Stimulated activated CD4-positive, alpha-beta T cell treated with anti-CD3 and anti-CD28 coated beads, Interleukin-1b, Interleukin-23, amount 100 ng/mL, for 48 hours (primary cell): ENCODE measurements around the gene CSKMT.
"Not testable (repeated sequence)": the region's sequence is repeated elsewhere in the genome, so short reads cannot be mapped to it uniquely, and the experiment has no call there.

Experiments used
- DNase-seq: peaks from one replicate; pipeline ENCODE4 v3.0.0-alpha.2; 2020

CSKMT gene

DNA sequence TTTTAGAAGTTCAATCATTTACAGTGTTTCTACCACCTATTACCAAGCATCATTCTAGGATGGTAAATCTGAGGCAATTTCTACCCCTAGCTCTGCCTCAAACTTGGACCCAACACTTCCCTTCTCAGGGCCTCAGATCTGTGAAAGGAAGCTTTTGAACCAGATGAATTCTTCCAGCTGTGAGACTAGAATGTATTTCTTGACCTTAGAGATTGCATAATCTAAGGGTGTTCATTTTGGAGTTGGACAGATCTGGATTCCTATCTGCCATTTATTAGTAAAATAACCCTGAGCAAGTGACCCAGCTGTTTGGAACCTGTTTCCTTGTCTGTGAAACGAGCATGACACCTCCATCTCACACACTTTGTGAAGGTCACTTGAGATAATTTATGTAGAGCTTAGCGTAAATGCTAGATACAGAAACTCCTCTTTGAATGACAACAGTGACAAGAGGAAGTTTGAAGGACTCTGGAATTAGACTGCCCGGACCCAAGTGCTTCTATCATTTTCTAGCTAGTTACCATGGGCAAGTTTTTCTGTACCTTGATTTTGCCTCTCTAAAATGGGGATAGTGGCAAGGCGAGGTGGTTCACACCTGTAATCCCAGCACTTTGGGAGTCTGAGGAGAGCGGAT lies 8.2 kb upstream of the CSKMT start:
- DNase-seq, result no peak

DNA sequence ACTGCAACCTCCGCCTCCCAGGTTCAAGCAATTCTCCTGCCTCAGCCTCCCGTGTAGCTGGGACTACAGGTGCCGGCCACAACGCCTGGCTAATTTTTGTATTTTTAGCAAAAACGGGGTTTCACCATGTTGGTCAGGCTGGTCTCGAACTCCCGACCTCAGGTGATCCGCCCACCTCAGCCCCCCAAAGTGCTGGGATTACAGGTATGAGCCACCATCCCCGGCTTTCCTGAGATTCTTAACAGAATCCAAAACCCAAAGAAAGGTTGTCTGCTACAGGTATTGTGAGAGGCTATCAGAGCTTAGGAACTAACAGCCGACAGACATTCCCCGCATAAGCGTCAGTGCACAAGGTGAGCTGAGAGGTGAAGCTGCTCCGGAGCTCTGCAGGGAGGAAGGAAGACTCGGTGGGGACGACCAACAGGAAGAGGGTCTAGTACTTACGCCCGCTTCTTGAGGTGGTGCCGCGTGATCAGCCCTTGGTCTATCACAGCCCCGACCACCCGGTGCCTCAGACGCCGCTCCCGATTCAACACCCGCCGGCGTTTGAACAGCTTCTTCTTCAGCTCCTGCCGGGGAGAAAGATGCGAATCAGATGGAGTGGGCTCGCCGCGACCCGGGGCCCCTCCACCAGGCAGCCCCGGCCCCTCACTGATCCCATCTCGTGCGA lies 572 bp upstream of the CSKMT start:
- peak; percentile 63 for DNase-seq

- peak; percentile 54 for DNase-seq
These were observed 617 bp downstream of the CSKMT start for GRCh38 chr11:62665599-62666258.

DNA sequence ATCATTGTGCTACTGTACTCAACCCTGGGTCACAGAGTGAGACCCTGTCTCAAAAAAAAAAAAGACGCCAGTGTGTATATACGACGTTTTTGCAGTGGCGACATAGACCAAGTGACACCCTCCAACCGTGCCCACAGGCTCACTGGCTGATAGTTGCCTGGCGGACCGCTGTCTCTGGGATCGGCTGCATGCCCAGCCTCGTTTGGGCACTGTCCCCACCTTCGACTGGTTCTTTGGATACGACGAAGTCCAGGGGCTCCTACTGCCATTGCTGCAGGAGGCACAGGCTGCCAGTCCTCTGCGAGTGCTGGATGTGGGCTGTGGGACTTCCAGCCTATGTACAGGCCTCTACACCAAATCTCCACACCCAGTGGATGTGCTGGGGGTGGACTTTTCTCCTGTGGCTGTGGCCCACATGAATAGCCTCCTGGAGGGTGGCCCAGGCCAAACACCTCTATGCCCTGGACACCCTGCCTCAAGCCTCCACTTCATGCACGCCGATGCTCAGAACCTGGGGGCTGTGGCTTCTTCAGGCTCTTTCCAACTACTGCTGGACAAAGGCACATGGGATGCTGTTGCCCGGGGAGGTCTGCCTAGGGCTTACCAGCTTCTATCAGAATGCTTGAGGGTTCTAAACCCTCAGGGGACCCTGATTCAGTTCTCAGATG lies 1.3 kb downstream of the CSKMT start:
- DNase-seq, result no peak

DNA sequence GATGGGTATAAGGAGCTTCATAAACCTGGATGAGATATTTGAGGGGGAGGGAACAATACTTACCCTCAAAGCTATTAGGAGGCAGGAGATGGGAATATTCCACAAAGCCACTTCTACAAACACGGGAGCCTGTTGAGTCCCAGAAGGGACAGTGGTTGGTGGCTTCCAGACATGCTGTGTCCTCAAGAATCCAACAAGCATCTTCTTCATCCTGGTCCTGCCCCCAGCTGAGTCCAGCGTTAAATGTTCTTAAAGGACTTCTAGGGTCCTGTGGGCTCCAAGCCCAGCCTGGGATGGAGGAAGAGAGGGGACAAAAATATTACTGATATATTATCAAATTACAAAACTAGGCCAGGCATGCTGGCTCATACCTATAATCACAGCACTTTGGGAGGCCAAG lies 2.3 kb downstream of the CSKMT start:
- no peak for DNase-seq

GRCh38 chr11:62669420-62670161 lies 4.5 kb downstream of the CSKMT start:
- no peak for DNase-seq

DNA sequence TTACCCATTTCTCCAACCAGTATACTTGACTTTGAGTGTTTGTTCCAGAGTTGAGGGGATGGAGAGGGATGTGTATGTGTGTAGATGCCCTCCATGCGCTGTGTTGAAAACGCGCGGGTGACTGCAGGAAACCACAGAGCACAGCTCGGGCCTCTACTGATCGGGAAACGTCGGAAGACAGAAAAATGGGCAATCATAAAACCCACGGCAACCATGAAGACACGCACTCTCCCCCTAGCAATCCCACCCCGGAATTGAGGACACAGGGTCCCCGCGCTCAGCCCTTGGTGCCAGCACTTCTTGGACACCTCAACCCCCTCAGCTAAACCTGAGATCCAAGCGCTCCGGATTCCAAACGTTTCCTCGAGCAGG lies 6.1 kb downstream of the CSKMT start:
- DNase-seq, result no peak

DNA sequence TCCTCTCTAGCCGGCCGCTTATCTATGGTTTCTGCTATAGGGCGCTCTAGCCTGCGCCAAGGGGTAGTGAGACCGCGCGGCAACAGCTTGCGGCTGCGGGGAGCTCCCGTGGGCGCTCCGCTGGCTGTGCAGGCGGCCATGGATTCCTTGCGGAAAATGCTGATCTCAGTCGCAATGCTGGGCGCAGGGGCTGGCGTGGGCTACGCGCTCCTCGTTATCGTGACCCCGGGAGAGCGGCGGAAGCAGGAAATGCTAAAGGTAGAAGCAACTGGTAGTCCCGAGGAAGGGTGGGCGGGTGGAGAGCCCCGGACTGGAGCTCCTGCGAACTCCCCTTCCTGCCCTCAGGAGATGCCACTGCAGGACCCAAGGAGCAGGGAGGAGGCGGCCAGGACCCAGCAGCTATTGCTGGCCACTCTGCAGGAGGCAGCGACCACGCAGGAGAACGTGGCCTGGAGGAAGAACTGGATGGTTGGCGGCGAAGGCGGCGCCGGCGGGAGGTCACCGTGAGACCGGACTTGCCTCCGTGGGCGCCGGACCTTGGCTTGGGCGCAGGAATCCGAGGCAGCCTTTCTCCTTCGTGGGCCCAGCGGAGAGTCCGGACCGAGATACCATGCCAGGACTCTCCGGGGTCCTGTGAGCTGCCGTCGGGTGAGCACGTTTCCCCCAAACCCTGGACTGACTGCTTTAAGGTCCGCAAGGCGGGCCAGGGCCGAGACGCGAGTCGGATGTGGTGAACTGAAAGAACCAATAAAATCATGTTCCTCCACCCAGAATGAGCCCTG lies 6.7 kb downstream of the CSKMT start, which contains the start of the genes LBHD1 and UQCC3:
Gene LBHD1 (minus strand): TSS at position 660 of the 782 bp plus-strand sequence. CDS start 2,236 bp downstream, outside the sequence.
Gene UQCC3 (plus strand): TSS at position 66 of the 782 bp plus-strand sequence. CDS start 73 bp downstream, at position 139.
- DNase-seq, result peak; percentile 75

- no peak for DNase-seq
These were observed 8.0 kb downstream of the CSKMT start for GRCh38 chr11:62673196-62673525.

GRCh38 chr11:62675415-62675814 lies 10.3 kb downstream of the CSKMT start:
- not testable (repeated sequence) for DNase-seq

DNA sequence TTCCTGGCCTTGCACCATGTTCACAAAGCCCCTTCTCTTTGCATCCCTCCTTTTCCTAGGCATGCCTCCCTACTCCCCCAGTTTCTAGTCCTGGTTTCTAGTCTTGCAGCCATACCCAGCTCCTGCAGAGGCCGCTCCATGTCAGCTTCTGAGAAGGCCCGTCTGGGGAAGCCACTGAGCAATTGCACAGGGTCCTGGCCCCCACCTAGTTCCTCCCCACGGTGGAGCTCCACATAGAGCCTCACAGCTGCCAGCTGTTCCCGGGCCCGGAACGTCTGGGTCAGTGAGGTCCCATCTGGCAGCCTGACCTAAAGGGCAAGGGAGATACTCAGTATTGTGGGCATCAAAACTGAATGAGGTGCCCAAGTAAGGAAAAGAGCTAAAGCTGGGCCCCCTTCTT lies 11.6 kb downstream of the CSKMT start:
- no peak for DNase-seq

GRCh38 chr11:62677156-62677555 lies 12.0 kb downstream of the CSKMT start:
- DNase-seq, result no peak

DNA sequence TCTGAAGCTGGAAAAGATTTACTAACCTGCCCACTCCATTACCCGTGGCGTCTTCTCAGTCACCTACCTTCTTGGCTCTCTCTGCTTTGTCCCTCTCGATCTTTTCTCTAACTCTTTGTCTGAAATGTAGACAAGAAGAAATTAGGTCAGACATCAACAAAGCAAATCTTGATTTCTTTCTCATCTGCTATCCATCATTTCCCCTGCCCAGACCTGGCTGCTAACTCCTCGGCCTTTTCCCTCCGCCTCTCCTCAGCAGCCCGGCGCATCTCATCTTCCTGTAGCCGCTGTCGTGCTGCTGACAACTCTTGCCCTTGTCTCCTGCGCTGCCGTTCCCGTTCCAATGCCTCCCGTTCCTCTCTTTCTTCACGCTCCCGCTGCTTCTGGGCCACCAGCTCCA lies 12.6 kb downstream of the CSKMT start:
- DNase-seq, result no peak

- no peak for DNase-seq
These were observed 13.3 kb downstream of the CSKMT start for GRCh38 chr11:62678433-62678769.

- peak; percentile 90 for DNase-seq
These were observed 13.9 kb downstream of the CSKMT start, which contains the start of gene UBXN1 for GRCh38 chr11:62678770-62679696. UBXN1 (minus strand) TSS chr11:62679073; CDS start chr11:62678923, 150 bp downstream.

DNA sequence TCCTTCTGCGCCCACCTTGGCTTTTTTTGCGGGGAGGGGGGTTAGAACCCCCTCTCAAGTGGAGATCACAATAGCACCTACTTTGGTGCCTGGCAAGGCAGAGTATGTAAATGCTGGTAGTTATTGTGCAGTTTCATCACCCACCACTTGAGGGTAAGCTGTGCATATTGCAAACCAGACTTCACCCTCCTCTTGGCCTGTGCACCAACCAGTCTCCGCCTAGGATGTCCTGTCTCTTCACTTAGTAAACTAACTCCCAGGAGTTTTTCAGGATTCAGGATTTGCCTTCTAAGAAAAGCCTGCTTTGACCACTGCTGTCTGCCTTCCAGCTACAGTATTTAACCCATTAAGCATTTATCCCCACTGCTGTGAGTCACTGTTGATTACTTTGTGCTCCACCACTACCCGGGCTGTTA lies 15.7 kb downstream of the CSKMT start:
- DNase-seq, result peak; percentile 31

DNA sequence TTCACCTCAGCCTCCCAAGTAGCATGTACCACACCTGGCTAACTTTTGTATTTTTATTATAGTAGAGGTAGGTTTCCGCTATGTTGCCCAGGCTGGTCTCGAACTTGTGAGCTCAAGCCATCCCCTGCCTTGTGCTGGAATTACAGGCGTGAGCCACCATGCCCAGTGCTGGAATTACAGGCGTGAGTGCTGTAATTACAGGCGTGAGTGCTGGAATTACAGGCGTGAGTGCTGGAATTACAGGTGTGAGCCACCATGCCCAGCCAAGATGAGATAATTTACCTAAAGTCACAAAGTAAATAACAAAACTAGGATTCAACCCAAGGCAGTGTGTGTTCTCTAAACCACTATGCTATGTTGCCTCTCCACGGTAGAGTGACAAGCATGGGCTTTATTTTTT lies 17.4 kb downstream of the CSKMT start:
- DNase-seq, result no peak

DNA sequence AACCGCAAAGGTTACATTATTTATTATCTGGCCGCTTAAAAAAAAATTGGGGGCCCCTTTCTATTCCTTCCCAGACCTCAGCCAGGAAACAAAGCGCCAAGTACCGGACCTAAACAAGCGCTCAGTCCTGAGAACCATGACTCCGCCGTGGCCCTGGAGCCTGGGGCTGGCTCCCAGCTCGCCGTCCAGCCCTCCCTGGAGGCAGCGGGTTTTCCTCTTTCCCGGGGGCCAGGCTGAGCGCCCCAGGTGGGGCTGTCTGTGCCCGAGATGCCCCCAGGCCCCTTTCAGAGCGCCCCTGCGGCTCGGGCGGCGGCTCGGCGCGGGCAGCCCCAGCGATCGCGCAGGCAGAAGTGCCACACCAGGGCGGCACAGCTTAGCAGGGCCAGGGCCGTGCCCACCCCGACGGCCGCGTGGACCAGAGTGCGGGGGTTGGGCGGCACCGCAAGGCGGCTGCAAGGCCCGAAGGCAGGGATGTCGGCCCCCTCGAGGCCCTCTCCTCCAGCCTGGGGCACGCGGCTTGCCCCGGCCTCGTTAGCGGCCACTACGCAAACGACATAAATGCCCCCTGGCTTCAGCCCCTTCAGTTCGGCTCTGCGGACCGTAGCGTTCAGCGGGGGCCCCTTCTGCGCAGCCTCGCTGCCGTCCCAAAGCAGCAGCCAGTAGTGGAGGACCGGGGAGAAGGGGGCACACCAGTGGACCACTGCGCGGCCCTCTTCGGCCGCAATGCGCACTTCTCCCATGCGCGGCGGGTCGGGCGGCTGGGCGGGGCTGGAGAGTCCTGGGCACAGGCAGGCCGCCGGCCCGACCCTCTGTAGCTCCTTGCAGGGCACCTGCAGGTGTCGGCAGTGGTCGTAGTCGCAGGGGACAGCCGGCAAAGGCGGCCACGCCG lies 22.6 kb downstream of the CSKMT start:
- DNase-seq, result no peak

- DNase-seq, result no peak
These were observed 23.4 kb downstream of the CSKMT start for GRCh38 chr11:62688491-62688890.
